Muscle layer of colon (tissue), 2 donors: ENCODE data around the gene PTPRH.

Experiments used
- H3K27ac ChIP-seq: one replicate; pipeline ENCODE4 v1.7.0; 2013; ENCODE audit warnings: low read depth, mild to moderate bottlenecking, low read length, moderate library complexity
- H3K27me3 ChIP-seq, 2 donors: one replicate each; pipeline ENCODE4 v1.7.0; 2013; ENCODE audit warnings: low read length in 2 of 2, mild to moderate bottlenecking in 2 of 2; ENCODE audit not compliant: insufficient read depth in 2 of 2, control insufficient read depth in 1 of 2
- H3K36me3 ChIP-seq: one replicate; pipeline ENCODE4 v1.7.0; 2013; ENCODE audit warnings: mild to moderate bottlenecking, low read length; ENCODE audit not compliant: insufficient read depth
- H3K4me1 ChIP-seq: one replicate; pipeline ENCODE4 v1.7.0; 2013; ENCODE audit warnings: mild to moderate bottlenecking, low read length; ENCODE audit not compliant: insufficient read depth
- H3K4me3 ChIP-seq, 2 donors: one replicate each; pipeline ENCODE4 v1.7.0; 2013; ENCODE audit warnings: low read length in 2 of 2, low read depth in 1 of 2, mild to moderate bottlenecking in 1 of 2, moderate library complexity in 1 of 2
- H3K9ac ChIP-seq: one replicate; pipeline ENCODE4 v1.7.0; 2013; ENCODE audit warnings: low read length
- H3K9me3 ChIP-seq: one replicate; pipeline ENCODE4 v1.7.0; 2013; ENCODE audit warnings: mild to moderate bottlenecking, low read length
- donor health status: abdominal sarcoma.
- donor health status: Adenocarcinoma of cecum.

Gene PTPRH

GRCh38 chr19:55189403-55189835 is 19.9 kb downstream of the PTPRH start:
- H3K4me1 ChIP-seq, result no peaks in the 10 kb centered on the region
- H3K27me3 ChIP-seq, result no peaks in the 10 kb centered on the region
- H3K36me3 ChIP-seq, result no peaks in the 10 kb centered on the region
- H3K4me3 ChIP-seq, result no peak overlapping the region
- H3K27ac ChIP-seq, result no peak overlapping the region
- H3K9me3 ChIP-seq, result no peaks in the 10 kb centered on the region
- H3K9ac ChIP-seq, result no peak overlapping the region

- Histone ChIP-seq H3K36me3 (no peaks in the 10 kb centered on the region), H3K27me3 (no peaks in the 10 kb centered on the region), H3K4me3 (no peak overlapping the region), H3K9me3 (no peaks in the 10 kb centered on the region), H3K4me1 (no peaks in the 10 kb centered on the region), H3K9ac (no peak overlapping the region), H3K27ac (no peak overlapping the region)
Observed at GRCh38 chr19:55188625-55189024, 20.7 kb downstream of the PTPRH start.

GRCh38 chr19:55186080-55186479 is 23.2 kb downstream of the PTPRH start:
- Histone ChIP-seq H3K27me3 (peaks cover 7 to 10% of the 10 kb centered on the region in 2 donors), H3K36me3 (no peaks in the 10 kb centered on the region), H3K4me3 (no peak overlapping the region), H3K4me1 (no peaks in the 10 kb centered on the region), H3K9me3 (no peaks in the 10 kb centered on the region), H3K27ac (no peak overlapping the region), H3K9ac (no peak overlapping the region)

GRCh38 chr19:55181740-55182139 is 27.6 kb downstream of the PTPRH start:
- Histone ChIP-seq H3K9me3 (no peaks in the 10 kb centered on the region), H3K4me1 (peaks cover 11% of the 10 kb centered on the region), H3K27me3 (peaks cover 42 to 53% of the 10 kb centered on the region in 2 donors), H3K27ac (no peak overlapping the region), H3K36me3 (no peaks in the 10 kb centered on the region), H3K4me3 (no peak overlapping the region), H3K9ac (no peak overlapping the region)

GRCh38 chr19:55179606-55180484 is 29.5 kb downstream of the PTPRH start, which contains the start of gene SYT5:
Gene SYT5 (minus strand): TSS chr19:55180289. CDS start chr19:55179041, 1,248 bp downstream.
- peaks cover 11% of the 10 kb centered on the region for H3K4me1 ChIP-seq
- no peaks in the 10 kb centered on the region for H3K9me3 ChIP-seq
- H3K27me3 ChIP-seq, result peaks cover 61 to 72% of the 10 kb centered on the region in 2 donors
- no peaks in the 10 kb centered on the region for H3K36me3 ChIP-seq
- H3K27ac ChIP-seq, result no peak within 1 kb of the TSS
- no peak within 1 kb of the TSS for H3K9ac ChIP-seq
- H3K4me3 ChIP-seq, result no peak within 1 kb of the TSS

- H3K27ac ChIP-seq, result no peak overlapping the region
- no peak overlapping the region for H3K4me3 ChIP-seq
- no peaks in the 10 kb centered on the region for H3K9me3 ChIP-seq
- H3K36me3 ChIP-seq, result no peaks in the 10 kb centered on the region
- peaks cover 11% of the 10 kb centered on the region for H3K4me1 ChIP-seq
- H3K27me3 ChIP-seq, result peaks cover 69 to 81% of the 10 kb centered on the region in 2 donors
- H3K9ac ChIP-seq, result no peak overlapping the region
Observed at GRCh38 chr19:55178781-55179599, 30.3 kb downstream of the PTPRH start.

GRCh38 chr19:55176076-55176475 is 33.2 kb downstream of the PTPRH start:
- no peak overlapping the region for H3K9ac ChIP-seq
- no peak overlapping the region for H3K4me3 ChIP-seq
- no peak overlapping the region for H3K27ac ChIP-seq
- H3K9me3 ChIP-seq, result no peaks in the 10 kb centered on the region
- H3K36me3 ChIP-seq, result no peaks in the 10 kb centered on the region
- H3K4me1 ChIP-seq, result peaks cover 11% of the 10 kb centered on the region
- H3K27me3 ChIP-seq, result peaks cover 72 to 98% of the 10 kb centered on the region in 2 donors

- no peak overlapping the region for H3K4me3 ChIP-seq
- H3K36me3 ChIP-seq, result no peaks in the 10 kb centered on the region
- peaks cover 70 to 93% of the 10 kb centered on the region in 2 donors for H3K27me3 ChIP-seq
- H3K4me1 ChIP-seq, result peaks cover 11% of the 10 kb centered on the region
- no peaks in the 10 kb centered on the region for H3K9me3 ChIP-seq
- H3K27ac ChIP-seq, result no peak overlapping the region
- H3K9ac ChIP-seq, result no peak overlapping the region
Observed at GRCh38 chr19:55175117-55175867, 34.0 kb downstream of the PTPRH start.

GRCh38 chr19:55174425-55175116 is 34.7 kb downstream of the PTPRH start:
- H3K27ac ChIP-seq, result no peak overlapping the region
- peaks cover 8% of the 10 kb centered on the region for H3K4me1 ChIP-seq
- H3K36me3 ChIP-seq, result no peaks in the 10 kb centered on the region
- no peak overlapping the region for H3K4me3 ChIP-seq
- no peaks in the 10 kb centered on the region for H3K9me3 ChIP-seq
- no peak overlapping the region for H3K9ac ChIP-seq
- peaks cover 67 to 93% of the 10 kb centered on the region in 2 donors for H3K27me3 ChIP-seq

GRCh38 chr19:55173714-55174409 is 35.4 kb downstream of the PTPRH start:
- Histone ChIP-seq H3K4me3 (no peak overlapping the region), H3K36me3 (no peaks in the 10 kb centered on the region), H3K4me1 (peaks cover under 1% of the 10 kb centered on the region), H3K9ac (no peak overlapping the region), H3K27ac (no peak overlapping the region), H3K9me3 (no peaks in the 10 kb centered on the region), H3K27me3 (peaks cover 59 to 93% of the 10 kb centered on the region in 2 donors)
